ENCODE measurements around the gene ZDHHC13. TPM values are rescaled to one million over a fixed set of nuclear protein-coding genes. Genes with fewer than 3 reads are reported as not detected.

Gene ZDHHC13
- polyA plus RNA-seq, 1 of the 3 experiments (the other 2 are of a cell fraction): 8.2 TPM

GRCh38 chr11:19204836-19205235 lies 87.9 kb downstream of the ZDHHC13 start:
- Histone ChIP-seq H3K36me3 (replicated peaks in 1 of 2; ENCODE audit: control insufficient read depth in 1 of 2, insufficient read depth in 2 of 2, low read length in 1 of 2) (no peaks in the 10 kb centered on the region), H3K79me2 (ENCODE audit: insufficient read depth) (no peaks in the 10 kb centered on the region), H4K20me1 (ENCODE audit: insufficient read depth) (no peaks in the 10 kb centered on the region), H3K4me1 (ENCODE audit: control insufficient read depth in 1 of 2, insufficient read depth in 2 of 2, low read depth in 1 of 2, low read length in 1 of 2) (peaks cover 3 to 7% of the 10 kb centered on the region in 2 experiments; a peak in 3 of 4 replicates), H3K27me3 (ENCODE audit: insufficient read depth) (no peaks in the 10 kb centered on the region; the same call in 1 of the 2 replicates), H3K9ac (no peak overlapping the region), H3K9me3 (no peaks in the 10 kb centered on the region), H3K4me2 (no peak overlapping the region), H2AFZ (ENCODE audit: low read depth) (no peak overlapping the region), H3K27ac (ENCODE audit: low read depth in 2 of 2, low read length in 1 of 2) (no peak overlapping the region), H3K9me2 (no peaks in the 10 kb centered on the region), H3K4me3 (ENCODE audit: low read depth in 2 of 2, low read length in 1 of 2) (no peak overlapping the region), H3F3A (replicated peaks; ENCODE audit: insufficient read depth) (no peaks in the 10 kb centered on the region)
- DNase-seq: no peak
- POLR2A ChIA-PET: no interaction called here
- CTCF ChIA-PET: interaction anchor here (0.6 to 1.0 kb wide), 2 partner anchors 55 to 134 kb away, joined by 3 read pairs; no protein-coding TSS in a partner anchor
- TF ChIP-seq REST (IDR thresholded peaks at IDR 0.05; ENCODE audit: low read depth, low read length) (no peak), GATA2 (CRISPR knock-in tag; IDR thresholded peaks at IDR 0.05) (no peak), MXI1 (IDR thresholded peaks at IDR 0.05; ENCODE audit: low read depth, low read length) (no peak), CHD2 (IDR thresholded peaks at IDR 0.05; ENCODE audit: low read length, partially characterized antibody) (no peak), TEAD4 (IDR thresholded peaks at IDR 0.05; ENCODE audit: borderline replicate concordance, insufficient read depth) (no peak), TCF12 (IDR thresholded peaks at IDR 0.05) (no peak), POLR2AphosphoS5 (IDR thresholded peaks at IDR 0.05; ENCODE audit: low read depth, low read length) (no peak), ZBTB33 (IDR thresholded peaks at IDR 0.05; ENCODE audit: borderline replicate concordance, low read depth) (no peak), YY1 (IDR thresholded peaks at IDR 0.05; ENCODE audit: low read depth) (no peak), ELF1 (IDR thresholded peaks at IDR 0.05) (no peak), SIN3A (IDR thresholded peaks at IDR 0.05; ENCODE audit: borderline replicate concordance, low read depth, low read length) (no peak)
- TF ChIP-seq, protein P1, sequence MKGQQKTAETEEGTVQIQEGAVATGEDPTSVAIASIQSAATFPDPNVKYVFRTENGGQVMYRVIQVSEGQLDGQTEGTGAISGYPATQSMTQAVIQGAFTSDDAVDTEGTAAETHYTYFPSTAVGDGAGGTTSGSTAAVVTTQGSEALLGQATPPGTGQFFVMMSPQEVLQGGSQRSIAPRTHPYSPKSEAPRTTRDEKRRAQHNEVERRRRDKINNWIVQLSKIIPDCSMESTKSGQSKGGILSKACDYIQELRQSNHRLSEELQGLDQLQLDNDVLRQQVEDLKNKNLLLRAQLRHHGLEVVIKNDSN (IDR thresholded peaks at IDR 0.05; ENCODE audit: borderline replicate concordance, low read depth): no peak
- TF ChIP-seq, protein P2, sequence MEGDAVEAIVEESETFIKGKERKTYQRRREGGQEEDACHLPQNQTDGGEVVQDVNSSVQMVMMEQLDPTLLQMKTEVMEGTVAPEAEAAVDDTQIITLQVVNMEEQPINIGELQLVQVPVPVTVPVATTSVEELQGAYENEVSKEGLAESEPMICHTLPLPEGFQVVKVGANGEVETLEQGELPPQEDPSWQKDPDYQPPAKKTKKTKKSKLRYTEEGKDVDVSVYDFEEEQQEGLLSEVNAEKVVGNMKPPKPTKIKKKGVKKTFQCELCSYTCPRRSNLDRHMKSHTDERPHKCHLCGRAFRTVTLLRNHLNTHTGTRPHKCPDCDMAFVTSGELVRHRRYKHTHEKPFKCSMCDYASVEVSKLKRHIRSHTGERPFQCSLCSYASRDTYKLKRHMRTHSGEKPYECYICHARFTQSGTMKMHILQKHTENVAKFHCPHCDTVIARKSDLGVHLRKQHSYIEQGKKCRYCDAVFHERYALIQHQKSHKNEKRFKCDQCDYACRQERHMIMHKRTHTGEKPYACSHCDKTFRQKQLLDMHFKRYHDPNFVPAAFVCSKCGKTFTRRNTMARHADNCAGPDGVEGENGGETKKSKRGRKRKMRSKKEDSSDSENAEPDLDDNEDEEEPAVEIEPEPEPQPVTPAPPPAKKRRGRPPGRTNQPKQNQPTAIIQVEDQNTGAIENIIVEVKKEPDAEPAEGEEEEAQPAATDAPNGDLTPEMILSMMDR (IDR thresholded peaks at IDR 0.05): no peak
- TF ChIP-seq, protein P3, sequence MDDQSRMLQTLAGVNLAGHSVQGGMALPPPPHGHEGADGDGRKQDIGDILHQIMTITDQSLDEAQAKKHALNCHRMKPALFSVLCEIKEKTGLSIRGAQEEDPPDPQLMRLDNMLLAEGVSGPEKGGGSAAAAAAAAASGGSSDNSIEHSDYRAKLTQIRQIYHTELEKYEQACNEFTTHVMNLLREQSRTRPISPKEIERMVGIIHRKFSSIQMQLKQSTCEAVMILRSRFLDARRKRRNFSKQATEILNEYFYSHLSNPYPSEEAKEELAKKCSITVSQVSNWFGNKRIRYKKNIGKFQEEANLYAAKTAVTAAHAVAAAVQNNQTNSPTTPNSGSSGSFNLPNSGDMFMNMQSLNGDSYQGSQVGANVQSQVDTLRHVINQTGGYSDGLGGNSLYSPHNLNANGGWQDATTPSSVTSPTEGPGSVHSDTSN (IDR thresholded peaks at IDR 0.05): no peak
- 74% methylated on average over 5 of the region's 5 CpGs for WGBS (ENCODE audit: low lambda C conversion rate)
